ENCODE results near the gene FARP1. TPM values are rescaled to one million over a fixed set of nuclear protein-coding genes. Genes with fewer than 3 reads are reported as not detected.

FARP1 gene
- total RNA-seq, 2 donors from 2014 or later, result 0.76 to 0.87 TPM

GRCh38 chr13:98370806-98371515 lies 228.1 kb downstream of the FARP1 start:
- no peak overlapping the region for H3K4me3 Mint-ChIP-seq
- H3K27me3 Mint-ChIP-seq, result peaks cover 7% of the 10 kb centered on the region
- H3K27ac Mint-ChIP-seq, result no peak overlapping the region

GRCh38 chr13:98371516-98372023 lies 228.7 kb downstream of the FARP1 start:
- no peak overlapping the region for H3K27ac Mint-ChIP-seq
- ATAC-seq, result no peak

More at GRCh38 chr13:98370806-98371515, 228.1 kb downstream of the FARP1 start:
- no peaks in the 10 kb centered on the region for H3K4me1 Mint-ChIP-seq
- DNase-seq (no peak), ATAC-seq (no peak)
- H3K9me3 ChIP-seq (ENCODE audit: control insufficient read depth, low read length, poor library complexity, severe bottlenecking), result peaks cover 3% of the 10 kb centered on the region
- H3K36me3 Mint-ChIP-seq (ENCODE audit: low read depth), result no peaks in the 10 kb centered on the region

GRCh38 chr13:98372876-98373275 lies 230.0 kb downstream of the FARP1 start:
- Mint-ChIP-seq H3K27ac (no peak overlapping the region), H3K36me3 (ENCODE audit: low read depth) (no peaks in the 10 kb centered on the region)
- no peak for ATAC-seq

More at GRCh38 chr13:98371516-98372023, 228.7 kb downstream of the FARP1 start:
- DNase-seq, result no peak
- H3K4me1 Mint-ChIP-seq, result no peaks in the 10 kb centered on the region
- H3K27me3 Mint-ChIP-seq, result peaks cover 7% of the 10 kb centered on the region
- H3K36me3 Mint-ChIP-seq (ENCODE audit: low read depth), result no peaks in the 10 kb centered on the region
- H3K9me3 ChIP-seq (ENCODE audit: control insufficient read depth, low read length, poor library complexity, severe bottlenecking), result peaks cover 3% of the 10 kb centered on the region
- H3K4me3 Mint-ChIP-seq, result no peak overlapping the region

GRCh38 chr13:98374750-98375149 lies 231.9 kb downstream of the FARP1 start:
- ATAC-seq, result no peak
- H3K27me3 Mint-ChIP-seq, result peaks cover 7% of the 10 kb centered on the region

More at GRCh38 chr13:98372876-98373275, 230.0 kb downstream of the FARP1 start:
- H3K27me3 Mint-ChIP-seq, result peaks cover 7% of the 10 kb centered on the region
- DNase-seq, result no peak
- no peak overlapping the region for H3K4me3 Mint-ChIP-seq
- peaks cover 3% of the 10 kb centered on the region for H3K9me3 ChIP-seq (ENCODE audit: control insufficient read depth, low read length, poor library complexity, severe bottlenecking)
- no peaks in the 10 kb centered on the region for H3K4me1 Mint-ChIP-seq

GRCh38 chr13:98377635-98378378 lies 234.9 kb downstream of the FARP1 start:
- Mint-ChIP-seq H3K27ac (no peak overlapping the region), H3K27me3 (peaks cover 16% of the 10 kb centered on the region), H3K4me1 (no peaks in the 10 kb centered on the region), H3K36me3 (ENCODE audit: low read depth) (no peaks in the 10 kb centered on the region), H3K4me3 (no peak overlapping the region)
- peaks cover 3% of the 10 kb centered on the region for H3K9me3 ChIP-seq (ENCODE audit: control insufficient read depth, low read length, poor library complexity, severe bottlenecking)
- DNase-seq (no peak), ATAC-seq (no peak)

More at GRCh38 chr13:98374750-98375149, 231.9 kb downstream of the FARP1 start:
- H3K4me3 Mint-ChIP-seq, result no peak overlapping the region
- H3K27ac Mint-ChIP-seq, result no peak overlapping the region
- peaks cover 3% of the 10 kb centered on the region for H3K9me3 ChIP-seq (ENCODE audit: control insufficient read depth, low read length, poor library complexity, severe bottlenecking)
- DNase-seq, result no peak
- H3K4me1 Mint-ChIP-seq, result no peaks in the 10 kb centered on the region
- H3K36me3 Mint-ChIP-seq (ENCODE audit: low read depth), result no peaks in the 10 kb centered on the region

- Mint-ChIP-seq H3K27ac (no peak overlapping the region), H3K27me3 (peaks cover 64% of the 10 kb centered on the region), H3K36me3 (ENCODE audit: low read depth) (no peaks in the 10 kb centered on the region), H3K4me1 (peaks cover 2% of the 10 kb centered on the region), H3K4me3 (no peak overlapping the region)
- no peaks in the 10 kb centered on the region for H3K9me3 ChIP-seq (ENCODE audit: control insufficient read depth, low read length, poor library complexity, severe bottlenecking)
- ATAC-seq (no peak), DNase-seq (no peak)
Measured at GRCh38 chr13:98384739-98385138, 241.8 kb downstream of the FARP1 start.

GRCh38 chr13:98385606-98386005 lies 242.7 kb downstream of the FARP1 start:
- no peak overlapping the region for H3K27ac Mint-ChIP-seq
- DNase-seq (no peak), ATAC-seq (no peak)
- H3K9me3 ChIP-seq (ENCODE audit: control insufficient read depth, low read length, poor library complexity, severe bottlenecking), result no peaks in the 10 kb centered on the region
- peaks cover 2% of the 10 kb centered on the region for H3K4me1 Mint-ChIP-seq
- H3K36me3 Mint-ChIP-seq (ENCODE audit: low read depth), result no peaks in the 10 kb centered on the region
- H3K27me3 Mint-ChIP-seq, result peaks cover 73% of the 10 kb centered on the region
- no peak overlapping the region for H3K4me3 Mint-ChIP-seq

- DNase-seq (no peak), ATAC-seq (no peak)
- H3K36me3 Mint-ChIP-seq (ENCODE audit: low read depth), result no peaks in the 10 kb centered on the region
- no peaks in the 10 kb centered on the region for H3K9me3 ChIP-seq (ENCODE audit: control insufficient read depth, low read length, poor library complexity, severe bottlenecking)
- no peak overlapping the region for H3K27ac Mint-ChIP-seq
- peaks cover 4% of the 10 kb centered on the region for H3K4me1 Mint-ChIP-seq
- peaks cover 74% of the 10 kb centered on the region for H3K27me3 Mint-ChIP-seq
- H3K4me3 Mint-ChIP-seq, result no peak overlapping the region
Measured at GRCh38 chr13:98386637-98387036, 243.7 kb downstream of the FARP1 start.

- ATAC-seq (no peak), DNase-seq (no peak)
- no peaks in the 10 kb centered on the region for H3K9me3 ChIP-seq (ENCODE audit: control insufficient read depth, low read length, poor library complexity, severe bottlenecking)
- Mint-ChIP-seq H3K4me1 (peaks cover 4% of the 10 kb centered on the region), H3K36me3 (ENCODE audit: low read depth) (no peaks in the 10 kb centered on the region), H3K4me3 (no peak overlapping the region), H3K27ac (no peak overlapping the region), H3K27me3 (peaks cover 60% of the 10 kb centered on the region)
Measured at GRCh38 chr13:98389319-98389718, 246.4 kb downstream of the FARP1 start.

GRCh38 chr13:98390086-98390715 lies 247.3 kb downstream of the FARP1 start:
- Mint-ChIP-seq H3K4me1 (peaks cover 2% of the 10 kb centered on the region), H3K4me3 (no peak overlapping the region), H3K36me3 (ENCODE audit: low read depth) (no peaks in the 10 kb centered on the region), H3K27me3 (peaks cover 52% of the 10 kb centered on the region), H3K27ac (no peak overlapping the region)
- no peak for ATAC-seq
- DNase-seq, result no peak
- H3K9me3 ChIP-seq (ENCODE audit: control insufficient read depth, low read length, poor library complexity, severe bottlenecking), result no peaks in the 10 kb centered on the region

- H3K9me3 ChIP-seq (ENCODE audit: control insufficient read depth, low read length, poor library complexity, severe bottlenecking), result no peaks in the 10 kb centered on the region
- no peaks in the 10 kb centered on the region for H3K36me3 Mint-ChIP-seq (ENCODE audit: low read depth)
- H3K27me3 Mint-ChIP-seq, result peaks cover 51% of the 10 kb centered on the region
- H3K4me1 Mint-ChIP-seq, result peaks cover 2% of the 10 kb centered on the region
- H3K27ac Mint-ChIP-seq, result no peak overlapping the region
- ATAC-seq (no peak), DNase-seq (no peak)
- no peak overlapping the region for H3K4me3 Mint-ChIP-seq
Measured at GRCh38 chr13:98393873-98394272, 251.0 kb downstream of the FARP1 start.

GRCh38 chr13:98394820-98395510 lies 252.1 kb downstream of the FARP1 start:
- DNase-seq (no peak), ATAC-seq (no peak)
- H3K9me3 ChIP-seq (ENCODE audit: control insufficient read depth, low read length, poor library complexity, severe bottlenecking), result no peaks in the 10 kb centered on the region
- Mint-ChIP-seq H3K36me3 (ENCODE audit: low read depth) (no peaks in the 10 kb centered on the region), H3K4me3 (no peak overlapping the region), H3K4me1 (peaks cover 2% of the 10 kb centered on the region), H3K27ac (no peak overlapping the region), H3K27me3 (peaks cover 46% of the 10 kb centered on the region)

Measured in T-helper 17 cell (primary cell).